K562 (cell line): ENCODE results near the gene AKT2. TPM values are rescaled to one million over a fixed set of nuclear protein-coding genes. Genes with fewer than 3 reads are reported as not detected.

ENCODE experiments used
- CCAR2 ChIP-seq: fragments of 200-400 bp; formaldehyde crosslinking; IDR thresholded peaks from 2 replicates; pipeline ENCODE4 v1.6.1; 2017; ENCODE audit warnings: mild to moderate bottlenecking, low read depth, low read length
- EGR1 ChIP-seq: fragments of 450-650 bp; conservative IDR thresholded peaks from 2 replicates; pipeline ENCODE4 v1.6.1; 2017; ENCODE audit warnings: mild to moderate bottlenecking
- EZH2 ChIP-seq: IDR thresholded peaks from 2 replicates; pipeline ENCODE4 v1.6.1; 2012; ENCODE audit warnings: low read depth, mild to moderate bottlenecking, inconsistent platforms, low read length, borderline replicate concordance
- HES1 ChIP-seq: fragments of 450-650 bp; IDR thresholded peaks from 2 replicates; pipeline ENCODE4 v1.6.1; 2016; ENCODE audit warnings: low read depth, mild to moderate bottlenecking, moderate library complexity
- KLF6 ChIP-seq: fragments of 250-450 bp; sonication (Bioruptor Pico); IDR thresholded peaks from 2 replicates; pipeline ENCODE4 v1.4.0; 2020; ENCODE audit warnings: mild to moderate bottlenecking, moderate library complexity, borderline replicate concordance
- MBD1 ChIP-seq: fragments of 250-450 bp; sonication (Bioruptor Pico); IDR thresholded peaks from 2 replicates; pipeline ENCODE4 v1.8.0; 2022; ENCODE audit warnings: inconsistent platforms
- MBD2 ChIP-seq: sonication (generic); IDR thresholded peaks from 2 replicates; pipeline ENCODE4 v1.6.1; 2016; ENCODE audit warnings: low read depth, borderline replicate concordance
- NFE2 ChIP-seq: IDR thresholded peaks from 2 replicates; pipeline ENCODE4 v1.6.1; 2014; ENCODE audit warnings: antibody characterized with exemption, low read depth
- PHTF2 ChIP-seq: fragments of 250-450 bp; sonication (Bioruptor Pico); IDR thresholded peaks from 2 replicates; pipeline ENCODE4 v1.5.0; 2021; ENCODE audit warnings: mild to moderate bottlenecking
- PPARD ChIP-seq: fragments of 250-450 bp; sonication (Bioruptor Pico); IDR thresholded peaks from 2 replicates; pipeline ENCODE4 v1.8.0; 2022; ENCODE audit warnings: inconsistent platforms, mild to moderate bottlenecking, moderate library complexity
- PREB ChIP-seq: sonication (generic); formaldehyde crosslinking; IDR thresholded peaks from 2 replicates; pipeline ENCODE4 v1.8.1; 2023; ENCODE audit warnings: mild to moderate bottlenecking, missing genetic modification reagents
- SMAD3 ChIP-seq: fragments of 450-650 bp; formaldehyde crosslinking; conservative IDR thresholded peaks from 2 replicates; pipeline ENCODE4 v1.4.0; 2020; ENCODE audit warnings: mild to moderate bottlenecking
- SOX6 ChIP-seq: fragments of 450-650 bp; IDR thresholded peaks from 2 replicates; pipeline ENCODE4 v1.6.1; 2014; ENCODE audit warnings: mild to moderate bottlenecking
- TCF3 ChIP-seq: sonication (generic); formaldehyde crosslinking; IDR thresholded peaks from 2 replicates; pipeline ENCODE4 v1.4.0; 2020; ENCODE audit warnings: mild to moderate bottlenecking, missing genetic modification reagents
- TEAD4 ChIP-seq, 2 experiments: sonication (generic) in 1 of 2; formaldehyde crosslinking in 1 of 2; IDR thresholded peaks; 2 replicates each; pipeline versions ENCODE4 v1.6.1 to v1.8.0; 2012 to 2022; ENCODE audit warnings: borderline replicate concordance in 1 of 2, inconsistent platforms in 1 of 2, low read length in 1 of 2, mild to moderate bottlenecking in 1 of 2, missing genetic modification reagents in 1 of 2
- YY1 ChIP-seq, 3 experiments: IDR thresholded peaks; 2 replicates each; pipeline ENCODE4 v1.6.1; 2011; ENCODE audit warnings: low read length in 2 of 3, mild to moderate bottlenecking in 2 of 3, moderate library complexity in 2 of 3, borderline replicate concordance in 1 of 3, control low read depth in 1 of 3, low read depth in 1 of 3; ENCODE audit not compliant: insufficient read depth in 3 of 3, insufficient replicate concordance in 2 of 3, control insufficient read depth in 1 of 3, insufficient read length in 1 of 3; ENCODE audit errors: extremely low read depth in 1 of 3
- ZNF197 ChIP-seq: fragments of 200-800 bp; sonication (Bioruptor generic); IDR thresholded peaks from 2 replicates; pipeline ENCODE4 v1.6.1; 2016; ENCODE audit warnings: low read depth, missing genetic modification characterization, missing compliant biosample characterization
- ZNF239 ChIP-seq: fragments of 250-450 bp; sonication (Bioruptor Pico); IDR thresholded peaks from 2 replicates; pipeline ENCODE4 v1.4.0; 2020; ENCODE audit warnings: mild to moderate bottlenecking
- ZNF253 ChIP-seq: fragments of 250-450 bp; sonication (Bioruptor Pico); conservative IDR thresholded peaks from 2 replicates; pipeline ENCODE4 v1.6.1; 2021; ENCODE audit warnings: mild to moderate bottlenecking
- polyA plus RNA-seq, 8 experiments: library from polyadenylated mRNA; depleted of rRNA in 4 of 8; stranded (reverse) in 5 of 8; unstranded in 3 of 8; fragments of >200 nt; fragmentation: Nextera tagmentation in 2 of 8; fragmentation: Illumina TruSeq in 1 of 8; extraction: Ambion mirVana in 2 of 8; extraction: Trizol in 1 of 8; gene quantifications; 2 replicates each; pipeline versions ENCODE4 v1.2.1 to v1.2.3, GENCODE V29; 2011 to 2014; ENCODE audit warnings: inconsistent platforms in 1 of 8, missing spikeins in 1 of 8
- total RNA-seq, 7 experiments: library from RNA; depleted of rRNA in 6 of 7; stranded (reverse); fragments of >200 nt in 6 of 7; fragmentation: Illumina TruSeq in 2 of 7; extraction: Trizol in 2 of 7; gene quantifications; 2 replicates each; pipeline versions ENCODE4 v1.2.1 to v1.2.3, GENCODE V29; 2011 to 2021; ENCODE audit warnings: low replicate concordance in 1 of 7
- TF ChIP-seq, protein P1 (sequence below), 2 experiments: IDR thresholded peaks; 2 replicates each; pipeline ENCODE4 v1.6.1; 2012; ENCODE audit warnings: improper control_type of control experiment in 2 of 2, low read depth in 2 of 2, low read length in 2 of 2, borderline replicate concordance in 1 of 2

AKT2 gene
- total and polyA plus RNA-seq, 9 of the 15 experiments (the other 6 are each of a cell fraction or from before 2014, with no cell fraction given): 1.1 to 132 (median 67.7) TPM

- TF ChIP-seq TCF3 (CRISPR knock-in tag) (no peak), PREB (CRISPR knock-in tag) (no peak), TEAD4 (IDR thresholded peaks at IDR 0.05; ENCODE audit: low read length) (no peak), TEAD4 (CRISPR knock-in tag; IDR thresholded peaks at IDR 0.05; ENCODE audit: borderline replicate concordance) (no peak), MBD2 (no peak; the same call in 1 of the 2 replicates), YY1 (IDR thresholded peaks at IDR 0.05; ENCODE audit: borderline replicate concordance in 1 of 3, control insufficient read depth in 1 of 3, extremely low read depth in 1 of 3, insufficient read depth in 3 of 3, insufficient read length in 1 of 3, insufficient replicate concordance in 2 of 3, low read depth in 1 of 3, low read length in 2 of 3) (no peak), PHTF2 (CRISPR knock-in tag) (no peak), ZNF197 (CRISPR knock-in tag) (no peak), EZH2 (no peak), EGR1 (no peak), CCAR2 (no peak), KLF6 (CRISPR knock-in tag) (no peak), ZNF253 (CRISPR knock-in tag) (no peak), SOX6 (peak; percentile 55), SMAD3 (CRISPR knock-in tag) (no peak), MBD1 (CRISPR knock-in tag) (no peak), HES1 (no peak), NFE2 (no peak), ZNF239 (CRISPR knock-in tag) (no peak), PPARD (CRISPR knock-in tag) (no peak)
- TF ChIP-seq, protein P1, sequence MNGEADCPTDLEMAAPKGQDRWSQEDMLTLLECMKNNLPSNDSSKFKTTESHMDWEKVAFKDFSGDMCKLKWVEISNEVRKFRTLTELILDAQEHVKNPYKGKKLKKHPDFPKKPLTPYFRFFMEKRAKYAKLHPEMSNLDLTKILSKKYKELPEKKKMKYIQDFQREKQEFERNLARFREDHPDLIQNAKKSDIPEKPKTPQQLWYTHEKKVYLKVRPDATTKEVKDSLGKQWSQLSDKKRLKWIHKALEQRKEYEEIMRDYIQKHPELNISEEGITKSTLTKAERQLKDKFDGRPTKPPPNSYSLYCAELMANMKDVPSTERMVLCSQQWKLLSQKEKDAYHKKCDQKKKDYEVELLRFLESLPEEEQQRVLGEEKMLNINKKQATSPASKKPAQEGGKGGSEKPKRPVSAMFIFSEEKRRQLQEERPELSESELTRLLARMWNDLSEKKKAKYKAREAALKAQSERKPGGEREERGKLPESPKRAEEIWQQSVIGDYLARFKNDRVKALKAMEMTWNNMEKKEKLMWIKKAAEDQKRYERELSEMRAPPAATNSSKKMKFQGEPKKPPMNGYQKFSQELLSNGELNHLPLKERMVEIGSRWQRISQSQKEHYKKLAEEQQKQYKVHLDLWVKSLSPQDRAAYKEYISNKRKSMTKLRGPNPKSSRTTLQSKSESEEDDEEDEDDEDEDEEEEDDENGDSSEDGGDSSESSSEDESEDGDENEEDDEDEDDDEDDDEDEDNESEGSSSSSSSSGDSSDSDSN (IDR thresholded peaks at IDR 0.05; ENCODE audit: borderline replicate concordance in 1 of 2, low read depth in 2 of 2, low read length in 2 of 2): no peak
These were observed 53.4 kb downstream of the AKT2 start (continued) for GRCh38 chr19:40231544-40232424.
